HPDE6-E6E7 (cell line): ENCODE results near the gene NBAS.
"Not testable (repeated sequence)": the region's sequence is repeated elsewhere in the genome, so short reads cannot be mapped to it uniquely, and the experiment has no call there.

Experiments
- DNase-seq: peaks from one replicate; pipeline ENCODE4 v3.0.0; 2011; ENCODE audit warnings: missing footprints; ENCODE audit errors: extremely low spot score

Gene NBAS

DNA sequence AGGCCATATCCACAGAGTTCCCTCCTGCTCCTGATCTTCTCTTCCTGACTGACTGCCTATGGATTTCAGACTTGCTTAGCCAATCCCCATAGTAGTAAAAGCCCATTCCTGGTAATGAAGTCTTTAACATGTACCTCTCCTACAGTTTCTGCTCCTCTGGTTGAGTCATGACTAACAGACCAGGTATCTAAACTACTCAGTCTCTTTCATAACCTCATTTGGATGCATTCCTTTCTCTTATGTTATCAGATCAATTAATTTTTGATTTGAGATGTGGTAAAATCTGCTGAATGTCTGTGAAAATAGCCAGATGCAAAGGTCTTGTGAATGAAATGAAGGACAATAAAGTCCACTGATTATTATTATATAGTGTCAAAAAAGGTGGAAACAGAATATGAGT is 198.0 kb downstream of the NBAS start:
- peak; percentile 32 for DNase-seq

DNA sequence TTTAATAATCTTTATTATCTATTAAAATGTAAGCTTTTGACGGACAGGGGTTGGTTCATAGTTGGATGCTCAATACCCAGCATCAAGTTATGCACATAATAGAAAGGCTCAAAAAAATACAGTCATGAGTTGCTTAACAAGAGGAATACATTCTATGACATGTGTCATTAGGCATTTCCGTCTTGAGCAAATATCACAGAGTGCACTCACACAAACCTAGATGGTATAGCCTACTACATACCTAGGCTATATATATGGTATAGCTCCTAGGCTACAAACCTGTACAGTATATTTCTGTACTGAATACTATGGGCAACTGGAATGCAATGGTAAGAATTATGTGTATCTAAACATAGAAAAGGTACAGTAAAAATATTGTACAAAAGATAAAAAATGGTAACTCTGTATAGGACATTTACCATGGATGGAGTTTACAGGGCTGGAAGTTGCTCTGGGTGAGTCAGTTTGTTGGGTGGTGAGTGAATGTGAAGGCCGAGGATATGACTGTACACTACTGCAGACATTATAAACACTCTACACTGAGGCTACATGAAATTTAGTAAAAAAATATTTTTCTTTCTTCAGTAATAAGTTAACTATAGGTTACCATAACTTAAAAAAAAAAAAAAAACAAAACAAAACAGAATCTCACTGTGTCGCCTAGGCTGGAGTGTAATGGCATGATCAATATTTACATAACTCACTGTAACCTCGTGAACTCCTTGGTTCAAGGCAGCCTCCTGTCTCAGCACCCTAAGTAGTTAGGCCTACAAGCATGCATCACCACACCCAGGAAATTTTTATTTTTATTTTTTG is 201.2 kb downstream of the NBAS start:
- peak; percentile 32 for DNase-seq

DNA sequence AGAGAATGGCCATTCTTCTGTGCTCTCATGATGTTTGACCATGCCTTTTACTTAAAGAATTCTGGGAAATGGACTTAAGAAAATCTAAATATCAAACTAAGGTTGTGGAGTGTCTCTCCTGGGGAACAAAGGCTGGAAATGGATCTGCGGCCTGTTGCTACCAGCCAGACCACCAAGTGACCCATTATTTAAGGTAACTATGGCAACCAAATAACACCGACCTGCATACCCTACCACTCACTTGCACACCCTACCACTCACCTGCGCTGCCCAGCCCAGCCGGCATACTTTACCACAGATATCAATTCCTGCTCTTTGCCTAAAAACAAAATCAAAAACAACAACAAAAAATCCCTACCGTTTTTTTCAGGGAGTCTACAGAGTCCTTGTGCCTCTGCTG is 203.2 kb downstream of the NBAS start:
- no peak for DNase-seq

DNA sequence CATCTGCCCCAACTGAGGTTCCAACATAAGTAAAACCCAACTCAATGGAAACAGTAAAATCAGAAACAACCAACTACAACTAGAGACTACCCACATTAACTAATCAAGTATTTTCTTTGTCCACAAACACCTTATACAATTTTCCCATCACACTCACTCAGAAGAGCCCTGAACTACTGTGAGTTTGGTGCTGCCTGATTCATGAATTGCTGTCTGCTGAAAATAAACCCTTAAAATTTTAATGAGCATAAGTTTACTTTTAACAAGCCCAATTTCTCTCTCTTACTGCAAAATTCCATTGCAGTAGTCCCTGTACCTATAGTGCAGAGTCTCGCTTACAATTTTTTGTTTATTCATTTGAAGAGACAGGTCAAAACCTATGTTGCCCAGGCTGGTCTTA is 203.9 kb downstream of the NBAS start:
- DNase-seq, result no peak

DNA sequence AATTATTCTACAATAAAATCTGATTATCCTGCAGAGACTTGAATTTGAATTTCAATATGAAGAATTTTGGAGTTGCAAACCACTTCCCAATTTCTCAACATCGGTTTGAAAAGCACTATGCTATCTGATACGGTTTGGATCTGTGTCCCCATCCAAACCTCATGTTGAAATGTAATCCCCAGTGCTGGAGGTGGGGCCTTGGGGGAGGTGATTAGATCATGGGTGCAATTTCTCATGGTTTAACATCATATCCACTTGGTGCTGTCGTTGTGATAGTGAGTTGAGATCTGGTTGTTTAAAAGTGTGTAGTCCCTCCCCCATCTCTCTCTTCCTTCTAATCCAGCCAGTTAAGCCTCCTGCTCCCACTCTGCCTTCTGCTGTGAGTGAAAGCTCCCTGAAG is 205.7 kb downstream of the NBAS start:
- DNase-seq, result no peak

DNA sequence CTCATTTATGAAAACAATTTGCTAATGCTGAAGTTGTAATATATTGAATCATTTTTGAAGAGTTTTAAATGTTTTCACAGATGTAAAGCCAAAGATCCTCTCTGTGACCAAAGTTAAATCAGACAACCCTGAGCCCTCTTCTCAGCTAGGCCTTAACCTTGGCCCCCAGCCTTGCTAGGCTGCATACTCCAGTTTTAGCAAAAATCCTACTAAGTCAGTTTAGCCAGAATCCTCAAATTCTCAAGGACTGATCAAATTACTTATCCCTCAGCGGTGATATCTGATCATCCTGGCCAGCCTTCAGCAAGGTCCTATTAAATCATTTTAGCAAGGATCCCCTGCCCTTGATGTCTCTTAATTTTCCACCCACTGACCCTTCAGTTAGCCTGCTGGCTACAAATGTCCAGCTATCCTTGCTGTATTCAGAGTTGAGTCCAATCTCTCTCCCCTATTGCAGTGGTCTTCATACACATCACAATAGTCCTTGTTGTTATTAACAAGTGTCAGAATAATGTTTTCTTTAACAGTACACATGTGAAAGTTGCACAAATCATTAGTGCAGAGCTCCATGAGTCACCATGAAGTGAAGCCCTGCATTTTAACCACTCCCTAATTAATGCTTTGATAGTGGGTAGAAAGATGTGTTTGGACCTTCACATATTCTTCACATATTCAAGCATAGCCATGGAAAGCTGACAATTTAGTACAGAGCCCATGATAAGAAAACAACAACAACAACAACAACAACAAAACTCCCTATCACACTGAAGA is 206.4 kb downstream of the NBAS start:
- DNase-seq, result no peak

DNA sequence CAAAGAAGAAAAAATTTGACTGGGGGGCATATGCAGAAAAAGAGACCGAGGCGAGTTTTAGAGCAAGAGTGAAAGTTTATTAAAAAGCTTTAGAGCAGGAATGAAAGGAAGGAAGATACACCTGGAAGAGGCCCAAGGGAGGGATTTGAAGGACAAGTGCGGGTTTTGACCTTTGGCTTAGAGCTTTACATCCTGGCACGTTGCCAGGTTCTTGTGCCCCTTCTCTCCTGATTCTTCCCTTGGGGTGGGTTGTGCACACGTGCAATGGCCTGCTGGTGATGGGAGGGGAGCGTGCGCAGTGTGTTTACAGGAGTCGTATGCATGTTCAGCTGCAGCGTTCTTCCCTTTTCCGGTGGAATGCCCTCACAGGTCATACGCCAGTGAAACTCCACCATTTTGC is 208.8 kb downstream of the NBAS start:
- no peak for DNase-seq

DNA sequence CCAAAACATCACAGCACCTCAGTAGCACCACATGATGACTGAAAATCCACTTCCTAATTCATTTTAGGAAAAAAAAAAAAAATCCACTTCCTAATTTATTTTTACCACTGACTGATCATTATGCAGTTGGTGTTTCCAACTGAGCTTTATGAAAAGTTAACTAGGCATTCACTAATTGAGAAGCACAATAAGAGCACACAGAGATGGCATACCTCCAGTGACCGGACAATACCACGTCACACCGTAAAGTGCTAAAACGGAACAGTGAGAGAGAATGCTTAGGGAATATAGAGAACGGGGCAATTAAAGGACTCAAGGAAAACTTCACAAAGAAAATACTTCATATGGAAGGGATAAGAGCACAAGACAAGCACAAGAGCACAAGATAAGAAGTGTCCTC is 212.5 kb downstream of the NBAS start:
- no peak for DNase-seq

DNA sequence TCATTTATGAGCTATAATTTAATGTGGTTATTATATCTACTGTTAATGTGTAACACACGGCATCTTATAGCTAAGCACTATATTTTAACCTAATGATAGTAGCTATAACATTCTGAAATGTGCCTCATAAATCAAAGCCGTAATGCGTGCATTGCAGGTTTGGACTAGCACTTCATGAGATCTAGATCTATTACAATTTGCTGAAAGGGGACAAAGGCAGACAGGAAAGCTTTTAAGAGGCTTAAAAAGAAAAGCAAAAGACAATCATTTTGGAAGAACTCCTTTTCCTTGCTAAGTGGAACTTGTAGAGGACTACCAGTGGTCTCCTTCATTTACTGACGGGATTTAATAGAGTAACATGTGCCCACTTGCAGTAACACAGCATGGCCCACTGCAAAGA is 213.1 kb downstream of the NBAS start:
- DNase-seq, result no peak

DNA sequence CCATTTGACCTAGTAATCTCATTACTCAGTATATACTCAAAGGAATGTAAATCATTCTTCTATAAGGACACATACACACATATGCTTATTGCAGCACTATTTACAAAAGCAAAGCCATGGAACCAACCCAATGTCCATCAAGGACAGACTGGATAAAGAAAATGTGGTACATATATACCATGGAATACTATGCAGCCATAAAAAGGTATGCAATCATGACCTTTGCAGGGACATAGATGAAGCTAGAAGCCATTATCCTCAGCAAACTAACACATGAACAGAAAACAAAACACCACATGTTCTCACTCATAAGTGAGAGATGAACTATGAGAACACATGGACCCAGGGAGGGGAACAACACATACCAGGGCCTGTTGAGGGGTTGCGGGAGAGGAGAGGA is 214.5 kb downstream of the NBAS start:
- DNase-seq, result no peak

DNA sequence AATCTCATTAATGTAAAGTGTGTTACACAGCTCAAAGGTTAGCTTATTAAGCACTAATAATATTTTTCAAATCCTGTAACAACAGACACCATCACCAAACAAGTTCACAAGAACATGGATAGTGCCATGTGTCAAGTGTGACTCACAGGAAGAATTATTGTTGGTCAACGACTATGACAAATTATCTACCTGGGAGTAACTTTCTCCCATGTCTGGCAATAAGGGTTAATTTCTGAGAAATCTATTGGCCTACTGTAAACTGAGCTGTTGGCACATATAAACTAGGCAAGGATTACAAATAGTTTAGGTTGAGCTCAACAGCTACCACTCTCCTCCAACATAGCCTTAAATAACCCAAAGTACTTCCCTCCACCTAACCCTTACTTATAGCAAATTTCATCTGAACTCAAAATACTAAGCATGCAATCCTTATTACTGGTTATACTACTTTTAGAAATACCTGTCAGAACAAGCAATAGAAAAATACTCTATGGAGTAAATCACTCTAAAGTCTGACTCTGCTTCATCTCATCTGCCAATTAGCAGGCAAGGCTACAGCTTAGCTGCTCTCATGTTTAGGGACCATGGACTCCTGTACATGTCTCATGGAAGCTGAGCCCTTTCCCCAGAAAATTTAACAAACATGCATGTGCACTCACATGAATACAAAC is 223.0 kb downstream of the NBAS start:
- DNase-seq, result peak; percentile 52

DNA sequence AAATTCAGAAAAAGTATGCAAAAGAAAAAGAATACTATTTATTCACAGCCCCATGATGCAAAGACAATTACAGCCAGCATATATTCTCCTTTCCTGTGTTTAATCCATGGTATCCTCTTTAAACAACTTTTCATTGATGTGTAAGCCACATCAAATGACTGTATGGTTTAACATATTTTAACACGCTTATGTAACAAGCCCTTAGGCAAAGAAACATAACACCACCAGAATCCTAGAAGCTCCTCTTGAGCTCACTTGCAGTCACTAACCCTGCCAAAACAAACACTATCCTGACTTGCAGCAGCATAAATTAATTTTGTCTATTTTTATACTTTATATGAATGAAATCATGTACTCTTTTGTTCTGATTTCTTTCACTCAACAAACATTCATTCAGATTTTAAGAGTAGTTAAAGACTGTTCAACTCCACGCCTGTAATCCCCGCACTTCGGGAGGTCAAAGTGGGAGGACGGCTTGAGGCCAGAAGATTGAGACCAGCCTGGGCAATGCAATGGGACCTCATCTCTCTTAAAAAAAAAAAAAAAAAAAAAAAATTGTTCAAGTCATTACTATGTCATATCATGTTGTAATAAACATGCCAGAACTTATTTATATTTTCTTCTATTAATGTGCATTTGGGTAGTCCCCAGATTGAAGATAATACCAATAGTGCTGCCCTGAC is 226.3 kb downstream of the NBAS start:
- DNase-seq, result peak; percentile 14

DNA sequence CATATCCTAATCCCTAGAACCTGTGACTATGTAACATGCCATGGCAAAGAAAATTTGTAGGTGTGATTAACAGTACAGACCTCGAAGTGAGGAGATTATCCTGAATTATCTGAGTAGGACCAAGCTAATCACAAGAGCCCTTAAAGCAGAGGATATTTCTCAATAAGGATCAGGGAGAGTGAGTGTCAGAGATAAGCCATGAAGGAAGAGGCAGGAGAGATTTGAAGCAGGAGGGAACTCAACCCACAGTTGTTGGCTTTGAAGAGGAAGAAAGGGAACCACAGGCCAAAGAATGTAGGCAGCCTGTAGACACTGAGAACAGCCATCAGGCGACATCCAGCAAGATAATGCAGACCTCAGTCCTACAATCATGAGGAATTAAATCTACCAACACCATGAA is 229.3 kb downstream of the NBAS start:
- DNase-seq, result no peak

DNA sequence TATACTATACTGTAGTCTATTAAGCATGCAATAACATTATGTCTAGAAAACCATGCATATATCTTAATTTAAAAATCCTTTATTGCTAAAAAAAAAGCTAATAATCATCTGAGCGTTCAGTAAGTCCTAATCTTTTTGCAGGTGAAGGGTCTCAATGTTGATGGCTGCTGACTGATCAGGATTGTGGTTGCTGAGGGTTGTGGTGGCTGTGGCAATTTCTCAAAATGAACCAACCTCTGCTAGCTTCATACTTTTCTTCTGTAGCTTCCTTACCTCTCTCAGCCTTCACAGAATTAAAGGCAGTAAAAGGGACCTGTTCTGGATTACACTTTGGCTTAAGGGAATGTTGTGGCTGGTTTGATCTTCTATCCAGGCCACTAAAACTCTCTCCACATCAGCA is 235.8 kb downstream of the NBAS start:
- no peak for DNase-seq

DNA sequence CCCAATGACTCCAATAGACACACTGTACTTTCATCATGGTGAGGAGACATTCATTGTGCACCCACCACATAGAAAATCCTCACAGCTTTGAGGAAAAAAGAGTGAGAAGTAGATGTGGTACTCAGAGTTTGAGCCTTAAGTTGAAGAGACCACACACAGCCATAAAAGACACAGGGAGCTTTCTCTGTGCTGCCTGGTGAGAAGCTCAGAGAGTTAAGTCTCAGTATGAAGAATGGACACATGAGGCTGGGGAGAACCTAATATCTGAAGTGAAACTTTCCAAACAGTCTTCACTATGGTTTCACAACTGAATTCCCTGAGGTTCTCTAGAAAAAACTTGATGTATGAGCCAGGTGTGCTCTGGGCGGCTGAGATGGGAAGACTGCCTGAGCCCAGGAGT is 237.9 kb downstream of the NBAS start:
- DNase-seq, result no peak

DNA sequence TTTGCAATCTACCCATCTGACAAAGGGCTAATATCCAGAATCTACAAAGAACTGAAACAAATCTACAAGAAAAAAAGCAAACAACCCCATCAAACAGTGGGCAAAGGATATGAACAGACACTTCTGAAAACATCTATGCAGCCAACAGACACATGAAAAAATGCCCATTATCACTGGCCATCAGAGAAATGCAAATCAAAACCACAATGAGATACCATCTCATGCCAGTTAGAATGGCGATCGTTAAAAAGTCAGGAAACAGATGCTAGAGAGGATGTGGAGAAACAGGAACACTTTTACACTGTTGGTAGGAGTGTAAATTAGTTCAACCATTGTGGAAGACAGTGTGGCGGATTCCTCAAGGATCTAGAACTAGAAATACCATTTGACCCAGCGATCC is 239.7 kb downstream of the NBAS start:
- DNase-seq, result not testable (repeated sequence)

DNA sequence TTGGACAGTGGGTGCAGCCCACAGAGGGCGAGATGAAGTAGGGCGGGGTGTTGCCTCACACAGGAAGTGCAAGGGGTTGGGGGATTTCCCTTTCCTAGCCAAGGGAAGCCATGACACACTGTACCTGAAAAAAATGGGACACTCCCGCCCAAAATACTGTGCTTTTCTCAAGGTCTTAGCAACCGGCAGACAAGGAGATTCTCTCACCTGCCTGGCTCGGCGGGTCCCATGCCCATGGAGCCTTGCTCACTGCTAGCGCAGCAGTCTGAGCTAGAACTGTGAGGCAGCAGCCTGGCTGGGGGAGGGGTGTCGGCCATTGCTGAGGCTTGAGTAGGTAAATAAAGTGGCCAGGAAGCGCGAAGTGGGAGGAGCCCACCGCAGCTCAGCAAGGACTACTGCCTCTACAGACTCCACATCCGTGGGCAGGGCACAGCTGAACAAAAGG is 244.7 kb downstream of the NBAS start:
- DNase-seq, result no peak

DNA sequence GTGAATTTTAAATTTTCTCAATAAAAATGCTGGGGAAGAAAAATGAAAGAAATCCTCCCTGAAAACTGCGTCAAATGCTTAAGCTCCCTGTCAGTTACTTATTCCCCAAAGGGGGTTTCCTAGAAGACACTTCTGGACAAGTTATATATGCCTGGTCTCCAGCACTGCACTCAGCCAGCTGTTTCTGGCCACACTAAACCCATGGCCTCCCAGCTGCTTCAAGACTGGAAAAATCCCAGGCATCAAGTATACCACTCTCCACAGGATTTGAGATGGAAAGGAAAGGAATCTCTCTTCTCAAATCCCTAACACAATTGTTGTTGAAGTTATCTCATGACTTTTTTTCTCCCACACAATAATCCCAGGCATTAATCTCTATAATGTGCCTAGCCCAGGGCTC is 245.7 kb downstream of the NBAS start:
- DNase-seq, result no peak

DNA sequence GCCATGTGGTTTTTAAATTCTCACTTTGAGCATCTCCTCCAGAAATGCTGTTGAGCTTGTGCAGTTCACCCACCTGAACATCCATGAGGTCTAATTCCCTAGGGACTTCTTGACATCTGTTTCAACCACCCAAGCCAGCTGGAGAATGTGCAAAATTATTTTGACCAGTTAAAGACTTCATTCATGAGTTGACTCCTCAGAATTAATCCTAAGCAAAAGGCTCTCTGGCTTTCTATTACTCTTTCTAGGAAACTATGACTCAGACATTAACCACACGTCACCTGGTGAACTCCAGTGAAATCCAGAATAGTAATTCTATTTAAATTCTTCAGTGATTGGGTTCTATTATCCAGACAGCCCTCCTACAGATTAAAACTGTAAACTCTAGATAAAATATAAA is 247.5 kb downstream of the NBAS start:
- DNase-seq, result peak; percentile 8

DNA sequence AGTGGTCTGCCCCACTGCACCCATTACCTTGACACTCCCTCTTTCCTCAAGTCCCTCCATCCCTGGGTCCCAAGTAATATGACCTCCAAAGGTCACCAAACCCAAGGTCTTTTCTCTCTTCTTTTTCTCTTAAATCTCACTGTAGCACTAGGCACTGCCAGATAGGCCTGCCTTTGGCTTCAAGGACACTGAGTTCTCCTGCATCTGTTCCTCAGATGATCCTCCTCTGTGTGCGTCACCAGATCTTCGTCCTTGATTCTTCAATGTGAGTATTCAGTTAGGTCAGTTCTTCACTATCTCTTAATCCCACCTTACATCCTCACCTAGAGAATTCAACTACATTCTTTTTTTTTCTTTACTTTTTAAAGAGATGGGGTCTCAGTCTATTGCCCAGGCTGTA is 249.2 kb downstream of the NBAS start:
- DNase-seq, result no peak

DNA sequence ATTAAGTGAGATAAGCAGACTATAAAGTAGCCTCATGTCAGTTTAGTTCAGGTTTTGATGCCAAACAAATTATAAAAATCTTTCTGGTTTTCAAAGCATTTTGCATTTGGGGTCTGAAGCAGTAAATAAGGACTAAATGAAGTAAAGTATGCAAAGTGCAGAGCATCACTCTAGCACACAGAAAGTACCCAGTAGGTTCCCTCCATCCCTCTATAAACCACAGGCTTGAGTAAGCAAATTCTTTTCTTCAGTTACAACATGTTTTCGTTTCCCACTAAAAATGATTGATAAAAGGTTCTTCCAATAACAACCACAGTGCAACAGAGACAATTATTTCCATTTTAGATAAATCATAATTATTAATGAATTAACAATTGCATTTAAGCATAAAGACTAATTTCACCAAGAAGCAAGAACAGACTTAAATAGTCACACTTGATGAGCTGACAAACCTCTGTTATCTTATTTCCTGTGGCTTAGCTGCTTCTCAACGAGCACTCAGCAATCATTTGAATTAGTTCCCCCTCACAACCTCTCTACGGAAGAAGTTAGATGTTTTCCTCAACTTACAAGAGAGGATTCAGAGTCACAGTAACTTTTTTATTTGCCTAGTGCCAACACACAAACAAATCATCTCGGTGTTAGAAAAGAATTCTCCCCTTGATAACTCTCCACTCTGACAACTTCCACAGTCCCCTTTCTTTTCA is 249.8 kb downstream of the NBAS start:
- no peak for DNase-seq

DNA sequence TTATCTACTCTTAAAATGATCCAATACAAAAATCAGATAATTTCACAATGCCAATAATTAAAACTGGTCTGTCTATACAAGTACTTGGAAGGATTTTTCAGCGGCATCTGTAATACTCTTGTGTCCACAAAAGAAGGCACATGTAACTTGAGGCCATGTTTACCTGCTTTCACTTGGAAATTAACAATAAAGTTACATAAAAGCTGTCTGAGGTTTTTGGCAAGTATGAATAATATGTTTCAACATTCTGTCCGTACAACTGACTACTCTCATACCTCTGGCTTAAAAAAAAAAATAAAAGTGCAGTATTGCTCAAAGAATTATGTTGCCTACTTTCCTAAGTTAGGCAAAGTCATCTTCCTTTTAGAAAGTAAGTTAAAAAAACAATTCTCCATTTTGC is 253.6 kb downstream of the NBAS start:
- no peak for DNase-seq
